Endothelial cell of umbilical vein (primary cell): ENCODE results near the gene FARP1.

ENCODE experiments used
- MYC ChIP-seq: IDR thresholded peaks from one replicate; pipeline ENCODE4 v1.6.1; 2011; ENCODE audit warnings: mild to moderate bottlenecking, low read depth, low read length
- POLR2A ChIP-seq: IDR thresholded peaks from 2 replicates; pipeline ENCODE4 v1.6.1; 2012; ENCODE audit warnings: low read depth, mild to moderate bottlenecking, control low read depth, low read length
- POLR2AphosphoS5 ChIP-seq: IDR thresholded peaks from 2 replicates; pipeline ENCODE4 v1.6.1; 2012; ENCODE audit warnings: low read depth, mild to moderate bottlenecking, control low read depth, low read length, moderate library complexity; ENCODE audit not compliant: insufficient read depth
- TF ChIP-seq, protein P1 (sequence below): IDR thresholded peaks from 2 replicates; pipeline ENCODE4 v1.6.1; 2011; ENCODE audit not compliant: insufficient read depth, insufficient read length
- TF ChIP-seq, protein P2 (sequence below), 2 donors: IDR thresholded peaks; 1 replicate in 1 of 2; 2 replicates in 1 of 2; pipeline ENCODE4 v1.5.1; 2011; ENCODE audit warnings: low read length in 2 of 2, mild to moderate bottlenecking in 2 of 2, moderate library complexity in 2 of 2, control low read depth in 1 of 2, inconsistent platforms in 1 of 2, low read depth in 1 of 2; ENCODE audit not compliant: insufficient read depth in 1 of 2; ENCODE audit errors: extremely low read depth in 1 of 2

DNA sequence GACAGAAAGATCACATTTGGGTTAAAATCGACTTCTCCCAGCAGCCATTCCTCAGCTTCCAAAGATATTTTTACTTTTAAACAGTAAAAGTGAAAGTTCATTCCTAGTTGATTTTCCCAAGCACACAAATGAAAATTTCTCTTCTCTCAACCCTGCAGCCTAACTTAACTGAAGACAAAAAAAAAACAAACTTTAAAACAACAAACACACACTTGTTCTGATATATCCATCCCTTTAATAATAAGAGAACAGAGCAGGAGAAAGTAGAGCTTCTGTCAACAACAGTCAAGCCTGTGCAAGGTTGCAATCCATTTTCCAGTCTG, 361.1 kb downstream of the FARP1 start:
- TF ChIP-seq, protein P1, sequence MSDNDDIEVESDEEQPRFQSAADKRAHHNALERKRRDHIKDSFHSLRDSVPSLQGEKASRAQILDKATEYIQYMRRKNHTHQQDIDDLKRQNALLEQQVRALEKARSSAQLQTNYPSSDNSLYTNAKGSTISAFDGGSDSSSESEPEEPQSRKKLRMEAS, result no peak
- TF ChIP-seq, protein P2, sequence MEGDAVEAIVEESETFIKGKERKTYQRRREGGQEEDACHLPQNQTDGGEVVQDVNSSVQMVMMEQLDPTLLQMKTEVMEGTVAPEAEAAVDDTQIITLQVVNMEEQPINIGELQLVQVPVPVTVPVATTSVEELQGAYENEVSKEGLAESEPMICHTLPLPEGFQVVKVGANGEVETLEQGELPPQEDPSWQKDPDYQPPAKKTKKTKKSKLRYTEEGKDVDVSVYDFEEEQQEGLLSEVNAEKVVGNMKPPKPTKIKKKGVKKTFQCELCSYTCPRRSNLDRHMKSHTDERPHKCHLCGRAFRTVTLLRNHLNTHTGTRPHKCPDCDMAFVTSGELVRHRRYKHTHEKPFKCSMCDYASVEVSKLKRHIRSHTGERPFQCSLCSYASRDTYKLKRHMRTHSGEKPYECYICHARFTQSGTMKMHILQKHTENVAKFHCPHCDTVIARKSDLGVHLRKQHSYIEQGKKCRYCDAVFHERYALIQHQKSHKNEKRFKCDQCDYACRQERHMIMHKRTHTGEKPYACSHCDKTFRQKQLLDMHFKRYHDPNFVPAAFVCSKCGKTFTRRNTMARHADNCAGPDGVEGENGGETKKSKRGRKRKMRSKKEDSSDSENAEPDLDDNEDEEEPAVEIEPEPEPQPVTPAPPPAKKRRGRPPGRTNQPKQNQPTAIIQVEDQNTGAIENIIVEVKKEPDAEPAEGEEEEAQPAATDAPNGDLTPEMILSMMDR (IDR thresholded peaks at IDR 0.05; ENCODE audit: extremely low read depth in 1 of 2, insufficient read depth in 1 of 2, low read depth in 1 of 2, low read length in 2 of 2), result no peak
- TF ChIP-seq POLR2A (no peak), MYC (no peak), POLR2AphosphoS5 (no peak)
